B cell (primary cell): ENCODE data around the gene RNF11.

Experiments used
- CTCF ChIP-seq: fragments of 200-600 bp; IDR thresholded peaks from one replicate; pipeline ENCODE4 v1.8.0; 2022; ENCODE audit warnings: antibody characterized with exemption, mild to moderate bottlenecking
- EZH2 ChIP-seq: IDR thresholded peaks from 2 replicates; pipeline ENCODE4 v1.6.1; 2012; ENCODE audit warnings: borderline replicate concordance, low read depth, mild to moderate bottlenecking, moderate library complexity, low read length; ENCODE audit not compliant: insufficient read depth, poor library complexity, severe bottlenecking

GRCh38 chr1:51313961-51314777 lies 78.1 kb downstream of the RNF11 start:
- TF ChIP-seq CTCF: no peak
- TF ChIP-seq EZH2: no peak
